Activated CD4-positive, alpha-beta memory T cell treated with anti-CD3 and anti-CD28 coated beads, Interleukin-2, amount 10 ng/mL, durations not matched to agents 7 days and 5 days (primary cell): Measurements from ENCODE around the gene ADRB2. TPM values are rescaled to one million over a fixed set of nuclear protein-coding genes. Genes with fewer than 3 reads are reported as not detected.
"Not testable (repeated sequence)": the region's sequence is repeated elsewhere in the genome, so short reads cannot be mapped to it uniquely, and the experiment has no call there.

Experiments used
- CTCF ChIA-PET: fragments of 350-600 bp; sonication (Branson Sonifier 250); formaldehyde crosslinking; loops from one replicate; lab custom pipeline; 2021; ENCODE audit warnings: antibody characterized with exemption, inconsistent platforms; lab: Charles Lee
- POLR2A ChIA-PET: fragments of 350-600 bp; sonication (Branson Sonifier 250); formaldehyde crosslinking; loops from one replicate; lab custom pipeline; 2021; ENCODE audit warnings: antibody characterized with exemption; lab: Charles Lee
- DNase-seq: peaks from one replicate; pipeline ENCODE4 v3.0.0-alpha.2; 2020
- H3K27ac Mint-ChIP-seq: one replicate; pipeline ENCODE4 v1.8.0; 2021; ENCODE audit warnings: mild to moderate bottlenecking, mixed read lengths
- H3K27me3 Mint-ChIP-seq: one replicate; pipeline ENCODE4 v1.8.0; 2021; ENCODE audit warnings: mixed read lengths
- H3K36me3 Mint-ChIP-seq: one replicate; pipeline ENCODE4 v1.8.0; 2021; ENCODE audit warnings: low read depth, mixed read lengths
- H3K4me1 Mint-ChIP-seq: one replicate; pipeline ENCODE4 v1.8.0; 2021; ENCODE audit warnings: mixed read lengths
- H3K4me3 Mint-ChIP-seq: one replicate; pipeline ENCODE4 v1.8.0; 2021; ENCODE audit warnings: mild to moderate bottlenecking, mixed read lengths
- H3K9me3 Mint-ChIP-seq: one replicate; pipeline ENCODE4 v1.8.0; 2021; ENCODE audit warnings: mixed read lengths
- total RNA-seq, 2 experiments: library from RNA; stranded (reverse); gene quantifications; one replicate each; pipeline ENCODE4 v1.2.3, GENCODE V29; 2021

The ADRB2 gene
- total RNA-seq, 2 experiments from 2014 or later = 6.7 to 6.9 TPM

DNA sequence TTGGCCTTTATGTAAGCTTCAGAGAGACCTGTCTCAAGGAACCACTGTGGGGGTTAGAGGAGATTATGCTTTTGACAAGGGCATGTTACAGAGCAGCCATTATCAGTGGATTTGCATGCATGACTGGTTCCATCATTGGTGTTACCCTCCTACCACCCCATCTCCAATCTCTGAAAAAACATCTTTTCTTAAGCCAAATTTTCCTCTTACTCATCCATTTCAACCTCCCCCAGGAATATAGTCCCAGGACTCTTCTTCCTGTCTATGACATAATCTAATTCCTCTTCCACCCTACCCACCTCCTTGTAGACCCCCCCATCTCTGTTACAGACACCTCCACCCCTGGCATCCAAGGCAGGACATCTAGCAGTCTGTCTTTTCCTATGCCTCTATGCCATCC, 33.1 kb upstream of the ADRB2 start:
- no peak for DNase-seq
- H3K27me3 Mint-ChIP-seq = peaks cover 15% of the 10 kb centered on the region
- POLR2A ChIA-PET = interaction anchor here (1.4 kb wide), 2 partner anchors 14 to 56 kb away, joined by 3 to 4 read pairs; no protein-coding TSS in a partner anchor
- H3K27ac Mint-ChIP-seq = no peak overlapping the region
- CTCF ChIA-PET = interaction anchor here (1.0 kb wide), 3 partner anchors 52 to 164 kb away, joined by 3 to 4 read pairs (median 3); no protein-coding TSS in a partner anchor
- no peaks in the 10 kb centered on the region for H3K9me3 Mint-ChIP-seq
- H3K36me3 Mint-ChIP-seq = no peaks in the 10 kb centered on the region
- peaks cover 36% of the 10 kb centered on the region for H3K4me1 Mint-ChIP-seq
- no peak overlapping the region for H3K4me3 Mint-ChIP-seq

DNA sequence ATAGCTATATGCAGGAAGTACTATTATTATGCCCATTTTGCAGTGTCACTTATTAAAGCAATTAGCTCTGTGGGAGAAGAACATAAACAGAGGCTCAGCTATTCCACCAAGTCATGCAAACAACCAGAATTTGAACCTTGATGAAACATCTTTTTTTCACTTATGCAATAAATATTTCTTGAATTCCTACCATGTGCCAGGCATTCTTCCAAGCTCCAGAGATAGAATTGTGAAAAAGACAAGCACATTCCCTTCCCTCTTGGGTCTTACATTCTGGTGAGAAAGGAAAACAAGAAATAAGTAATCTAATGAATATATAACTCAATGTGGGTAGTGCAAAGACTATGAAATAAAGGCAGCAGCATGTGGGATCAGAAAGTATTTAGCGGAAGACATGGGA, 32.1 kb upstream of the ADRB2 start:
- Mint-ChIP-seq H3K36me3 (no peaks in the 10 kb centered on the region), H3K4me3 (no peak overlapping the region), H3K27me3 (peaks cover 17% of the 10 kb centered on the region), H3K4me1 (peaks cover 36% of the 10 kb centered on the region), H3K9me3 (no peaks in the 10 kb centered on the region), H3K27ac (no peak overlapping the region)
- DNase-seq = no peak
- ChIA-PET CTCF (interaction anchor here (1.0 kb wide), 2 partner anchors 55 to 163 kb away, joined by 3 to 4 read pairs; no protein-coding TSS in a partner anchor), POLR2A (interaction anchor here (1.1 kb wide), 1 partner anchor 10 kb away, joined by 3 read pairs; no protein-coding TSS in a partner anchor)

DNA sequence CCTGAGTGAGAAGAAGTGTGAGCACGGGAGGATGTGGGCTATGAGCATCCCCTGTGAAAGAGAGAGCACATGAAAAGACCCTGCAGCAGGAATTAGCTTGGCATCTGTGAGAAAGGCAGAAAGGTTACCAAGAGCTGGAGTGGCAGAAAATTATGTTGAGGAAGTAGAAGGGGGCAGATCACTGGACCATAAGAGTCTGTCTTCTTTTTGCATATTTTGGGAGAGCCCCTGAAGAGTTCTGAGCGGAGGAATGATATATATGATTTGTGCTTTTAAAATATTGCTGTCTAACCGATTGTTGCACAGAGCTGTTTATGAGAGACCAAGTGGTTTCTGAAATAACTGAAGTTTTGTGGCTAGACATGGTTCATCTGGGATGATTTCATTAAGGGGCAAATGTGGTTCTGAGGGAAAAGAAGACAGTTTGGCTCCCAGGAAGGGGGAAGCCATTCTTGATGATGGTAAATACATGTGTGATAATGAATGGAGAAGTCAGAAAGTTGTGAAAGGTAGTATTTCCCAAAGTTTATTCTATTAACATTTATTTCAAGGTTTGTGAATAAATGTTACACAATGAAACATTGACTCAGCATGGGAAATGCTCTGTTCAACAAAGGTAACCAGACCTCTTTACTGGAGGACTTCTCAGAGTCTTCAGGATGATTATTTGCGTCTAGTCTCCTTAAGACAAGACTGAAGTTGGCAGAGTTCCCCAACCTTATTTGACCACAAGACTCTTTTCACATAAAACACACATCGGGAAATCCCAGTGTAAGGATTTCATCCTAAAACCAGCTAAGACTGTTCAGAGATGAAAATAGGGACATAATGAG, 31.5 kb upstream of the ADRB2 start:
- Mint-ChIP-seq H3K36me3 (no peaks in the 10 kb centered on the region), H3K9me3 (no peaks in the 10 kb centered on the region), H3K27me3 (peaks cover 15% of the 10 kb centered on the region), H3K4me3 (no peak overlapping the region), H3K27ac (no peak overlapping the region), H3K4me1 (peaks cover 36% of the 10 kb centered on the region)
- ChIA-PET CTCF (no interaction called here), POLR2A (interaction anchor here (1.1 kb wide), 1 partner anchor 9 kb away, joined by 3 read pairs; no protein-coding TSS in a partner anchor)
- DNase-seq = no peak

GRCh38 chr5:148796936-148797335, 29.5 kb upstream of the ADRB2 start:
- DNase-seq = no peak
- POLR2A ChIA-PET = no interaction called here
- no peak overlapping the region for H3K27ac Mint-ChIP-seq
- peaks cover 25% of the 10 kb centered on the region for H3K27me3 Mint-ChIP-seq
- no peak overlapping the region for H3K4me3 Mint-ChIP-seq
- H3K9me3 Mint-ChIP-seq = peaks cover 4% of the 10 kb centered on the region
- CTCF ChIA-PET = interaction anchor here (0.7 to 1.5 kb wide), 4 partner anchors 8 to 754 kb away, joined by 3 to 4 read pairs (median 4); partner anchors contain the start of gene CSNK1A1
- H3K36me3 Mint-ChIP-seq = peaks cover 4% of the 10 kb centered on the region
- H3K4me1 Mint-ChIP-seq = peaks cover 21% of the 10 kb centered on the region

- DNase-seq = no peak
Observed at GRCh38 chr5:148798786-148799185, 27.6 kb upstream of the ADRB2 start.

GRCh38 chr5:148799737-148800527, 26.5 kb upstream of the ADRB2 start:
- H3K27me3 Mint-ChIP-seq = peaks cover 28% of the 10 kb centered on the region
- H3K27ac Mint-ChIP-seq = no peak overlapping the region

More at GRCh38 chr5:148798786-148799185, 27.6 kb upstream of the ADRB2 start:
- CTCF ChIA-PET = no interaction called here
- Mint-ChIP-seq H3K4me1 (peaks cover 10% of the 10 kb centered on the region), H3K9me3 (peaks cover 7% of the 10 kb centered on the region), H3K27me3 (peaks cover 32% of the 10 kb centered on the region), H3K36me3 (peaks cover 4% of the 10 kb centered on the region), H3K27ac (no peak overlapping the region), H3K4me3 (no peak overlapping the region)
- POLR2A ChIA-PET = no interaction called here

GRCh38 chr5:148801682-148802276, 24.6 kb upstream of the ADRB2 start:
- Mint-ChIP-seq H3K4me1 (peaks cover 20% of the 10 kb centered on the region), H3K9me3 (peaks cover 7% of the 10 kb centered on the region), H3K27ac (no peak overlapping the region), H3K4me3 (no peak overlapping the region), H3K27me3 (peaks cover 25% of the 10 kb centered on the region), H3K36me3 (peaks cover 4% of the 10 kb centered on the region)
- POLR2A ChIA-PET = no interaction called here
- no peak for DNase-seq
- CTCF ChIA-PET = no interaction called here

More at GRCh38 chr5:148799737-148800527, 26.5 kb upstream of the ADRB2 start:
- peaks cover 5% of the 10 kb centered on the region for H3K4me1 Mint-ChIP-seq
- ChIA-PET POLR2A (no interaction called here), CTCF (no interaction called here)
- H3K4me3 Mint-ChIP-seq = no peak overlapping the region
- DNase-seq = no peak
- H3K36me3 Mint-ChIP-seq = peaks cover 4% of the 10 kb centered on the region
- peaks cover 7% of the 10 kb centered on the region for H3K9me3 Mint-ChIP-seq

GRCh38 chr5:148803451-148803850, 23.0 kb upstream of the ADRB2 start:
- POLR2A ChIA-PET = interaction anchor here (1.3 kb wide), 1 partner anchor 9 kb away, joined by 3 read pairs; no protein-coding TSS in a partner anchor
- Mint-ChIP-seq H3K27me3 (peaks cover 27% of the 10 kb centered on the region), H3K4me1 (peaks cover 27% of the 10 kb centered on the region)
- H3K36me3 Mint-ChIP-seq, H3K9me3 Mint-ChIP-seq, DNase-seq, H3K4me3 Mint-ChIP-seq, H3K27ac Mint-ChIP-seq: not testable (repeated sequence)
- CTCF ChIA-PET = interaction anchor here (0.7 to 1.0 kb wide), 2 partner anchors 64 to 72 kb away, joined by 3 to 4 read pairs; no protein-coding TSS in a partner anchor

GRCh38 chr5:148804393-148804792, 22.0 kb upstream of the ADRB2 start:
- Mint-ChIP-seq H3K4me1 (peaks cover 36% of the 10 kb centered on the region), H3K27ac (no peak overlapping the region), H3K27me3 (peaks cover 23% of the 10 kb centered on the region), H3K36me3 (peaks cover 4% of the 10 kb centered on the region), H3K4me3 (no peak overlapping the region), H3K9me3 (peaks cover 7% of the 10 kb centered on the region)
- no peak for DNase-seq
- ChIA-PET POLR2A (interaction anchor here (1.3 kb wide), 1 partner anchor 10 kb away, joined by 3 read pairs; no protein-coding TSS in a partner anchor), CTCF (interaction anchor here (1.0 to 1.4 kb wide), 3 partner anchors 24 to 73 kb away, joined by 3 to 4 read pairs (median 3); no protein-coding TSS in a partner anchor)

DNA sequence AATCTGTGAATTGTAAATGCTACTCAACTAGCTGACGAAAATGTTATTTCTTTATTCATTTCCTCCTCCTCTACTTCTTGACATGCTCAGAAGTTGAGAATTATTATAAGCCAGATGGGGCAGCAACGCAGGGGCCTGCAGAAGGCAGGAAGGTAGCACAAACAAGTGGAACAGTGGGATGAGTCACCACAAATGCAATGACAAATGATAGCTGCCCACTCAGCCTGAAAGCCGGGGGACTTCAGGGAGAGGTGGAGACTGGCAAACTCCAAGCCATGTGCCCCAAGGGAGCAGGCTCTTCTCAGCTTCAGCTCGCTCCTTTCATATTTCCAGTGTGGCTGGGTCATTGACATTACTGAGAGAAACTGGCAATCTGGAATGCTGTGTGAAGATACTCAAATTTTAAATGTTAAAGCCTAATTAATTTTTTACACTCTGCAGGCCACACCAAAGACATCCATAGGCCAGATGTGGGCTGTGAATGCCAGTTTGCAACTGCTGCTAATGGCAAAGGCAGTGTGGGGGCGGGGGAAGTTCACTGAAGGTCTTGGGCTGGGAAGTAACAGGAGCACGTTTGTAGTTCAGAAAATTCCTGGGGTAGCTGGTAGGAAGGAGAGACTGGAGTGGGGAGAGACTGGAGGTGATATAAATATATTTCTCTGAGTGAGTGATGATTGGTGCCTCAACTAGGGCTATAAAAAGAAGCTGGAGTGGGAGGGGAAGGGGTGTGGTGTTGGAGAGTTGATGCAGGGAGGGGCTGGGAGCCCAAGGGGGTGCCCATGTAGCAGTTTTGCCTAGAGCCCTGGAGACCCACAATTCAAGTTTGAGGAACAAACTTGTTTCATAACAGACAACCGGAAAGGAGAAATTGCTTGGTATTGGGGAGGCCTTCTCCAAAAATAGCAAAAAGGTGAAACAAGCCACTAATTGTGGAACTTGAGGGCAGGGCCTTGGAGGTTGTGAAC, 20.8 kb upstream of the ADRB2 start:
- DNase-seq = no peak
- ChIA-PET POLR2A (no interaction called here), CTCF (interaction anchor here (0.6 to 1.5 kb wide), 5 partner anchors 9 to 159 kb away, joined by 3 to 4 read pairs (median 3); no protein-coding TSS in a partner anchor)

DNA sequence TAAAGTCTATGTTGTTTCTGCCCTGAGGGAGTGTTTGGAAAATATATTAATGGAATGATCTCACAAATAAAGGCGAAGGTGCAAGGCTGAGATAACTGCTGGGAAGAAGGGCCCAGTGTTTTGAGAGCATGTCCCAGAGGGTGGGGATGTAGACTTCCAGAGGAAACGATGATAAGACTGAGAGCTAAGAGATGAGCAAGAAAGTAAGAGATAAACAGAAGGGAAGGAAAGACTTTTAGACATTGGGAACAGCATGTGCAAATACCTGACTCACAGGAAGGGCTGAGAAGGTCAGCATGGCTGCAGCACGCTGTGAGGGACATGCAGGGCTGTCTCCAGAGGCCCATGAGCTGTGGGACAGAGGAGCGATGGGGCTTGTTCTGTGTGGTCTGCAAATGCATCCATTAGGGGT, 19.9 kb upstream of the ADRB2 start:
- Mint-ChIP-seq H3K27me3 (peaks cover 12% of the 10 kb centered on the region), H3K4me1 (peaks cover 52% of the 10 kb centered on the region), H3K9me3 (peaks cover 6% of the 10 kb centered on the region), H3K27ac (no peak overlapping the region), H3K36me3 (peaks cover 3% of the 10 kb centered on the region), H3K4me3 (no peak overlapping the region)
- ChIA-PET POLR2A (interaction anchor here (1.5 kb wide), 1 partner anchor 14 kb away, joined by 4 read pairs; no protein-coding TSS in a partner anchor), CTCF (interaction anchor here (1.0 to 1.5 kb wide), 2 partner anchors 14 to 151 kb away, joined by 3 to 4 read pairs; no protein-coding TSS in a partner anchor)
- no peak for DNase-seq

More for the DNA sequence above, 20.8 kb upstream of the ADRB2 start:
- Mint-ChIP-seq H3K36me3 (peaks cover 4% of the 10 kb centered on the region), H3K4me3 (no peak overlapping the region), H3K27ac (no peak overlapping the region), H3K4me1 (peaks cover 46% of the 10 kb centered on the region), H3K27me3 (peaks cover 18% of the 10 kb centered on the region), H3K9me3 (peaks cover 7% of the 10 kb centered on the region)
